Naive thymus-derived CD8-positive, alpha-beta T cell (primary cell): ENCODE measurements around the gene PMEL. TPM values are rescaled to one million over a fixed set of nuclear protein-coding genes. Genes with fewer than 3 reads are reported as not detected.

Experiments used
- ATAC-seq, 2 donors: fragments of 150-1000 bp; cut with Tn5 transposase in 1 of 2; sonication (Bioruptor Pico), chemical (Tn5 transposase) in 1 of 2; 1 replicate in 1 of 2; 2 replicates in 1 of 2; pipeline ENCODE4 v1.10.0; 2021; ENCODE audit warnings: mild to moderate bottlenecking in 2 of 2, moderate library complexity in 2 of 2
- POLR2A ChIA-PET: fragments of 350-600 bp; sonication (Branson Sonifier 250); formaldehyde crosslinking; loops from one replicate; lab custom pipeline; 2021; ENCODE audit warnings: antibody characterized with exemption; lab: Charles Lee
- DNase-seq, 10 donors: peaks; one replicate each; pipeline versions ENCODE4 v3.0.0 to v3.0.0-alpha.2; 2020 to 2022
- H3K27ac Mint-ChIP-seq, 10 donors: one replicate each; pipeline ENCODE4 v1.8.0; 2020 to 2022; ENCODE audit warnings: mild to moderate bottlenecking in 10 of 10, mixed read lengths in 10 of 10, moderate library complexity in 4 of 10, inconsistent platforms in 1 of 10
- H3K27me3 Mint-ChIP-seq, 5 donors: one replicate each; pipeline ENCODE4 v1.8.0; 2021 to 2022; ENCODE audit warnings: mixed read lengths in 5 of 5
- H3K36me3 Mint-ChIP-seq, 3 donors: one replicate each; pipeline ENCODE4 v1.8.0; 2020 to 2022; ENCODE audit warnings: mixed read lengths in 3 of 3, mild to moderate bottlenecking in 2 of 3, inconsistent platforms in 1 of 3
- H3K4me1 Mint-ChIP-seq, 4 donors: one replicate each; pipeline ENCODE4 v1.8.0; 2021 to 2022; ENCODE audit warnings: mixed read lengths in 4 of 4
- H3K4me3 Mint-ChIP-seq, 10 donors: one replicate each; pipeline ENCODE4 v1.8.0; 2020 to 2022; ENCODE audit warnings: mild to moderate bottlenecking in 10 of 10, mixed read lengths in 10 of 10, moderate library complexity in 6 of 10, inconsistent platforms in 1 of 10
- H3K9me3 Mint-ChIP-seq, 9 donors: one replicate each; pipeline ENCODE4 v1.8.0; 2020 to 2022; ENCODE audit warnings: mixed read lengths in 9 of 9, mild to moderate bottlenecking in 3 of 9, inconsistent platforms in 1 of 9, moderate library complexity in 1 of 9
- polyA plus RNA-seq, 3 donors: library from polyadenylated mRNA; unstranded; fragments of 300-500 nt; fragmentation: Illumina TruSeq; gene quantifications; one replicate each; pipeline ENCODE4 v1.2.3, GENCODE V29; 2021
- total RNA-seq, 8 experiments: library from RNA in 2 of 8; stranded (reverse) in 2 of 8; gene quantifications; one replicate each; pipeline ENCODE4 v1.2.3 and lab custom pipeline; 2021 to 2026

PMEL gene
- total and polyA plus RNA-seq, 5 experiments from 2014 or later, result 0.15 TPM; not detected in 4

DNA sequence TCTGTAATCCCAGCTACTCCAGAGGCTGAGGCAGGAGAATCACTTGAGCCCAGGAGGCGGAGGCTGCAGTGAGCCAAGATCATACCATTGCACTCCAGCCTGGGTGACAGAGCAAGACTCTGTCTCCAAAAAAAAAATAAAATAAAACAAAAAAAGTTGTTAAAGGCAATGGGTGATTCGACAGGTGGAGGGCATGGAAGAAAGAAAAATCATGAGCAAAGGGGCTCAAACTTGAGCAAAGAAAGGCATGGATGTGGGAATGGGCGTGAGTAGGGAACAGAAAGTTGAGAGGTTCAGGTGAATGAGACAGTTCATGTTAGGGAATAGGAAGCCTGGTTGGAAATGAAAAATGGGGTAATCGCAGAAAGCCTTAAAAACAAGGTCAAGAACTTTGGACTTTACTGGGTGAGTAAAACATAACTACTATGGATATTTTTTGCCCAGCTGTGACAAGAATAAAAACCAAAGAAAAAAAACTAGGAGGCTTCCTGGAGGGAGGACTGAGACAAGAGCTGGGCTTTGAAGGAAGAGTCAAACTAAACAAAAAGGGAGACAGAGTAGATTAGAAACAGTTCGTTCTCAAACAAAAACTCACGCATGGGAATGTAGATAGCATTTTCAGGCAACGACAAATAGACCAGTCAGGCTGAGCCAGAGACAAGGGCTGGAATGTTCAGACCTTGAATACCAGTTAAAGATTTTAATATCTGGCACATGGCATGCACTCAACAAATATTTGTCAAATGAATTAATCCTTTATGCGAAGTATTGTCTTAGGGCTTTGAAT, 56.9 kb downstream of the PMEL start:
- Mint-ChIP-seq H3K4me3 (no peak overlapping the region), H3K27ac (peak overlapping the region in 8 of 10 donors; percentile 13 to 76 (median 40)), H3K36me3 (peaks cover 0 to 15% (median 0%) of the 10 kb centered on the region in 3 donors), H3K9me3 (no peaks in the 10 kb centered on the region), H3K4me1 (peaks cover 9 to 22% (median 11%) of the 10 kb centered on the region in 4 donors), H3K27me3 (no peaks in the 10 kb centered on the region)
- no peak for ATAC-seq
- POLR2A ChIA-PET, result no interaction called here
- DNase-seq, result no peak

DNA sequence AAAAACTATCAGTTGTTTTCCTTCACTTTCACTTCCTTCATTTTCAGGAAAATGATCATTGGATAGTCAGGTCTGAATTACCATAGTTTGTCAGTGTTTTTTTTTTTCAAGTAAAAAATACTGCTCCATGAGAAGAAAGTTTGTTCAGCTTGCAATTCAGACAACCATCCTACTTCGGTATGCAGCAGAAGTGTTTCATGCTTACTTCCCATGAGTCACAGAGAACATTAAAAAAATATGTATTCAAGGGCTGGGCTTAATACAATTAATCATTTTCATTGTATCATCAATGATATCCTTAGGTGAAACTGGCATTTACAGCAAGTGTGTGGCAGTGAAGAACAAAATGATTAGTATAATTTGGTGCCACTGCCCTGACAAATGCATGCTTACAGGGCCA, 59.8 kb downstream of the PMEL start:
- H3K4me1 Mint-ChIP-seq, result peaks cover 0 to 11% (median 7%) of the 10 kb centered on the region in 4 donors
- POLR2A ChIA-PET, result no interaction called here
- ATAC-seq, result no peak
- no peak overlapping the region for H3K4me3 Mint-ChIP-seq
- no peaks in the 10 kb centered on the region for H3K27me3 Mint-ChIP-seq
- H3K36me3 Mint-ChIP-seq, result peaks cover 0 to 21% (median 4%) of the 10 kb centered on the region in 3 donors
- no peak for DNase-seq
- no peak overlapping the region for H3K27ac Mint-ChIP-seq
- no peaks in the 10 kb centered on the region for H3K9me3 Mint-ChIP-seq

Other genes starting within 250 kb of the PMEL start
- gene BLOC1S1, start 250.0 kb downstream of the PMEL start, total RNA-seq, result 10 to 100 TPM; 62.9 to 65.7 TPM
- 100 to 1,000 TPM in 2 of 3 donors, 10 to 100 TPM in 1; 84.3 to 133 (median 117) TPM for gene BLOC1S1, start 250.0 kb downstream of the PMEL start, polyA plus RNA-seq
- 10 to 100 TPM; 28.8 to 30.4 TPM for gene RDH5, start 245.6 kb downstream of the PMEL start, total RNA-seq
- 1 to 10 TPM in 2 of 3 donors, not detected in 1; 1.0 to 1.4 TPM for gene RDH5, start 245.6 kb downstream of the PMEL start, polyA plus RNA-seq
- 10 to 100 TPM; 41.0 to 46.5 TPM for gene CD63, start 237.0 kb downstream of the PMEL start, total RNA-seq
- 100 to 1,000 TPM; 119 to 412 (median 135) TPM for gene CD63, start 237.0 kb downstream of the PMEL start, polyA plus RNA-seq
- 1 to 10 TPM; 5.8 to 7.7 TPM for gene GDF11, start 222.9 kb downstream of the PMEL start, total RNA-seq
- 1 to 10 TPM in 1 of 3 donors, under 1 TPM in 2; 0.82 to 1.5 (median 0.99) TPM for gene GDF11, start 222.9 kb downstream of the PMEL start, polyA plus RNA-seq
- gene SARNP, start 148.3 kb downstream of the PMEL start, total RNA-seq, result 10 to 100 TPM; 43.6 to 43.9 TPM
- 100 to 1,000 TPM in 1 of 3 donors, 10 to 100 TPM in 2; 93.6 to 104 (median 94.0) TPM for gene SARNP, start 148.3 kb downstream of the PMEL start, polyA plus RNA-seq
- gene ORMDL2, start 148.0 kb downstream of the PMEL start, total RNA-seq, result 10 to 100 TPM; 43.2 to 46.8 TPM
- gene ORMDL2, start 148.0 kb downstream of the PMEL start, polyA plus RNA-seq, result 10 to 100 TPM; 71.6 to 92.5 (median 90.3) TPM
- 10 to 100 TPM; 34.7 to 35.0 TPM for gene DNAJC14, start 136.5 kb downstream of the PMEL start, total RNA-seq
- 10 to 100 TPM; 31.0 to 39.6 (median 35.5) TPM for gene DNAJC14, start 136.5 kb downstream of the PMEL start, polyA plus RNA-seq
- gene MMP19, start 123.1 kb downstream of the PMEL start, total RNA-seq, result under 1 TPM in 1 of 2 experiments, not detected in 1; 0.55 TPM
- not detected for gene MMP19, start 123.1 kb downstream of the PMEL start, polyA plus RNA-seq
- gene PYM1, start 38.1 kb downstream of the PMEL start, total RNA-seq, result 10 to 100 TPM; 33.1 to 44.4 TPM
- 10 to 100 TPM; 54.4 to 65.7 (median 55.0) TPM for gene PYM1, start 38.1 kb downstream of the PMEL start, polyA plus RNA-seq
- gene DGKA, start 34.9 kb downstream of the PMEL start, total RNA-seq, result 1,000 to 10,000 TPM; 1,302 to 1,328 TPM
- gene DGKA, start 34.9 kb downstream of the PMEL start, polyA plus RNA-seq, result 100 to 1,000 TPM; 145 to 378 (median 232) TPM
- gene CDK2, start 788 bp upstream of the PMEL start, total RNA-seq, result 10 to 100 TPM; 27.5 to 30.8 TPM
- 10 to 100 TPM in 1 of 3 donors, 1 to 10 TPM in 2; 8.0 to 12.4 (median 9.5) TPM for gene CDK2, start 788 bp upstream of the PMEL start, polyA plus RNA-seq
- 10 to 100 TPM; 88.9 to 95.2 TPM for gene RAB5B, start 8.0 kb upstream of the PMEL start, total RNA-seq
- gene RAB5B, start 8.0 kb upstream of the PMEL start, polyA plus RNA-seq, result 10 to 100 TPM; 61.6 to 69.4 (median 65.9) TPM
- gene SUOX, start 31.2 kb upstream of the PMEL start, total RNA-seq, result 1 to 10 TPM; 5.6 to 6.3 TPM
- gene SUOX, start 31.2 kb upstream of the PMEL start, polyA plus RNA-seq, result under 1 TPM in 2 of 3 donors, not detected in 1; 0.10 to 0.58 TPM
- gene IKZF4, start 55.0 kb upstream of the PMEL start, total RNA-seq, result 1 to 10 TPM; 4.4 to 5.2 TPM
- gene IKZF4, start 55.0 kb upstream of the PMEL start, polyA plus RNA-seq, result under 1 TPM; 0.48 to 0.67 (median 0.53) TPM
- 10 to 100 TPM; 56.1 to 58.4 TPM for gene RPS26, start 75.9 kb upstream of the PMEL start, total RNA-seq
- gene RPS26, start 75.9 kb upstream of the PMEL start, polyA plus RNA-seq, result 1,000 to 10,000 TPM in 1 of 3 donors, 100 to 1,000 TPM in 2; 743 to 1,060 (median 810) TPM
- gene ERBB3, start 114.1 kb upstream of the PMEL start, total RNA-seq, result 10 to 100 TPM; 22.7 to 26.0 TPM
- gene ERBB3, start 114.1 kb upstream of the PMEL start, polyA plus RNA-seq, result 1 to 10 TPM; 1.3 to 3.3 (median 1.7) TPM
- 100 to 1,000 TPM; 132 to 135 TPM for gene PA2G4, start 138.5 kb upstream of the PMEL start, total RNA-seq
- 100 to 1,000 TPM; 219 to 241 (median 241) TPM for gene PA2G4, start 138.5 kb upstream of the PMEL start, polyA plus RNA-seq
- gene RPL41, start 150.6 kb upstream of the PMEL start, total RNA-seq, result 1,000 to 10,000 TPM; 5,098 to 5,261 TPM
- gene RPL41, start 150.6 kb upstream of the PMEL start, polyA plus RNA-seq, result over 10,000 TPM in 1 of 3 donors, 1,000 to 10,000 TPM in 2; 8,782 to 10,436 (median 9,902) TPM
- gene ZC3H10, start 152.2 kb upstream of the PMEL start, total RNA-seq, result 10 to 100 TPM; 15.1 to 15.9 TPM
- 1 to 10 TPM; 1.3 to 2.5 (median 1.8) TPM for gene ZC3H10, start 152.2 kb upstream of the PMEL start, polyA plus RNA-seq
- 100 to 1,000 TPM; 257 to 270 TPM for gene ESYT1, start 162.2 kb upstream of the PMEL start, total RNA-seq
- gene ESYT1, start 162.2 kb upstream of the PMEL start, polyA plus RNA-seq, result 100 to 1,000 TPM; 354 to 433 (median 357) TPM
- gene MYL6B, start 186.5 kb upstream of the PMEL start, total RNA-seq, result 1 to 10 TPM; 3.5 to 5.9 TPM
- 1 to 10 TPM; 3.4 to 4.0 (median 3.8) TPM for gene MYL6B, start 186.5 kb upstream of the PMEL start, polyA plus RNA-seq
- 100 to 1,000 TPM; 421 to 448 TPM for gene MYL6, start 192.3 kb upstream of the PMEL start, total RNA-seq
- gene MYL6, start 192.3 kb upstream of the PMEL start, polyA plus RNA-seq, result 1,000 to 10,000 TPM; 1,813 to 2,533 (median 2,044) TPM
- gene SMARCC2, start 223.4 kb upstream of the PMEL start, total RNA-seq, result 100 to 1,000 TPM; 189 to 197 TPM
- gene SMARCC2, start 223.4 kb upstream of the PMEL start, polyA plus RNA-seq, result 10 to 100 TPM; 46.3 to 70.4 (median 54.1) TPM